IPS-11a (cell line): Measurements from ENCODE around the gene THADA.
"Not testable (repeated sequence)": the region's sequence is repeated elsewhere in the genome, so short reads cannot be mapped to it uniquely, and the experiment has no call there.

Experiments used
- H3K4me3 ChIP-seq: one replicate; pipeline ENCODE4 v1.5.1; 2013; ENCODE audit warnings: low read depth, low read length, control low read depth

Gene THADA

DNA sequence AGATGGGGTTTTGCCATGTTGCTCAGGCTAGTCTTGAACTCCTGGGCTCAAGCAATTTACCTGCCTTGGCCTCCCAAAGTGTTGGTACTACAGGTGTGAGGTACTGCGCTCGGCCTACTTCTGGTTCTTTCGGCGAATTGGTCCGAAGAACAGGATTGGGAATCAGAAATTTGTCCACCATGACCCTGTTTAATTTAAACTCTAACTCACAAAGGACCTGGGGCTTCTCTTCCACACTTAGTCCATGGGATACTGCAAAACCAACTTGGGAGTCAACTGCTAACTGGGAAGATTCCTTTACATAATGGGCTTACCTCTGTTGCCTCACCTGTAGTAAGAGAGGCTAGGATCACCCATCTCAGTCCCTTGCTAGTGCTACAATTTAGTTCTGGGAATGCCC lies 289.6 kb downstream of the THADA start:
- H3K4me3 ChIP-seq: no peak overlapping the region

DNA sequence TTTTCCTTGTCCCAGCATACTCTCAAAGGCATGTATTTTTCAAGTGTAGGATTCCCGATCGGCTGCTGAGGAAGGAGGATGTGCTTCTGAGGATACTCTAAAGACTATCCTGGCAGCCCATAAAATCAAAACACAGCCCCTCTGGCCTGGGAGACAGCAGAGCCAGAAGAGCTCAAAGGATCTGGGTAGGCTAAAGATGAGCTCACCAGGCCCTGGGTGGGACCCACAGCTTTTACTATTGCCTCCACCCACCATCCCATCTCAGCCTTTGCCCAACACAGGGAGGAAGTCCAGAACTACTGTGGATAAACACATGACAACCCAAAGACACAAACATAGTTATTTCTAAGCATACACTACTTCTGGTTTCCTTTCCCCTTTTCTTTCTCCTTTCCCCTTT lies 290.3 kb downstream of the THADA start:
- no peak overlapping the region for H3K4me3 ChIP-seq

DNA sequence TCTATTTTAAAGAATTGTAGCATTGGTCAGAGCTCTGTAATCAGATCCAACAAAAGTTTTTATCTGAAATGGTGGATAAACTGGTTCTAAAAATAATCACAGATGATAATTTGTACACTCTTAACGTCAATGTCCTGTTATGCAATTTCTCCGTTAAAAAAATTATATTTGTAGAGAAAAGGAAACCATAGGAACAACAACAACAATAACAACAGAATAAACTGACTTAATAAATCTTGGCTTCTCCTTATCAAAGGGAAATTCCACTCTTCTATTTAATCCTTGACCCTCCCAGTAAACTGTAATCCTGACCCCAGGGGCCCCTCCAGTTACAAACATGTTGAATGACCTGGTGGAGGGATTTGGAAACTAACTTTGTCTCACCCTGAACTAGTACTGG lies 290.8 kb downstream of the THADA start:
- H3K4me3 ChIP-seq: no peak overlapping the region

DNA sequence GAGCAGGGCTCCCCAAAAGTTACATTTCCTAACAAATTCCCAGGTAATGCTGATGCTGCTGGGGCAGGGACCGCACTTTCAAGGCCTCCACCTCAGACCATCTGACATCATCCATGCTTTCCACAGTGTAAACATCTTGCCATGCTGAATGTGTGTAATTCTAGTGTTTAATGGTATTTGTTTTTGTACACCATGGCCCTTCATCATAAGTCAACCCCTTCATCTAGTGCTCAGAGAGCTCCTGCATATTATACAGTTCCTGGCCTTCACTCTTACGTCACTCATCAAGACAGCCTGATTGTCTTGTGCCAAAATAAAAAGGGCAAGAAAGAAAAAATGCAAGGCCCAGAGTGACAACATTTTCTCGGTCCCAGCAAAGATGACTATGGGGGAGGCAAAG lies 291.9 kb downstream of the THADA start:
- H3K4me3 ChIP-seq: no peak overlapping the region

DNA sequence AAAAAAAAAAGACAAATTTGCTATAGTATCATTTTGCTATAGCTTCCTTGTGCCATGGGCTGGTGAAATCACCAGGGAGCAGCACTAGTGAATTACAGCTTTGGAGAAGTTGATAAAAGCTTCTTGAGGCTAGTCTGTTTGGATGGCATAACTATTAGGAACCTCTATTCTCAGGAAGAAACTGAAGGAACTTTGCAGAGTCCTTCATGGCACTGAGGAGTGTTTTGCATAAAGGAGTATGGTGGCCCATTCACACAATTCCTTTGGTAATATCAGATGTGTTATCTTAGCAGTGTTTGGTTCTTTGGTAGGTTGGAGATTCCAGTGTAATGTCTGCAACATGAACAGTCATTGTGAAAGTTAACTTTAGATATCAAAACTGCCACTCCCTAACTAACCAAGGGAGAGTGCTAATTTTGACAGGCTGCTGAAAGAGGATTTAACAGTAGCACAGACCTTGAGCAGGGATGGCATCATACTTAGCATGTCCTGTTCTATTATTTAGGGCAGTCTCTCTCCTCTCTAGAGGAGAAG lies 292.8 kb downstream of the THADA start:
- H3K4me3 ChIP-seq: no peak overlapping the region

DNA sequence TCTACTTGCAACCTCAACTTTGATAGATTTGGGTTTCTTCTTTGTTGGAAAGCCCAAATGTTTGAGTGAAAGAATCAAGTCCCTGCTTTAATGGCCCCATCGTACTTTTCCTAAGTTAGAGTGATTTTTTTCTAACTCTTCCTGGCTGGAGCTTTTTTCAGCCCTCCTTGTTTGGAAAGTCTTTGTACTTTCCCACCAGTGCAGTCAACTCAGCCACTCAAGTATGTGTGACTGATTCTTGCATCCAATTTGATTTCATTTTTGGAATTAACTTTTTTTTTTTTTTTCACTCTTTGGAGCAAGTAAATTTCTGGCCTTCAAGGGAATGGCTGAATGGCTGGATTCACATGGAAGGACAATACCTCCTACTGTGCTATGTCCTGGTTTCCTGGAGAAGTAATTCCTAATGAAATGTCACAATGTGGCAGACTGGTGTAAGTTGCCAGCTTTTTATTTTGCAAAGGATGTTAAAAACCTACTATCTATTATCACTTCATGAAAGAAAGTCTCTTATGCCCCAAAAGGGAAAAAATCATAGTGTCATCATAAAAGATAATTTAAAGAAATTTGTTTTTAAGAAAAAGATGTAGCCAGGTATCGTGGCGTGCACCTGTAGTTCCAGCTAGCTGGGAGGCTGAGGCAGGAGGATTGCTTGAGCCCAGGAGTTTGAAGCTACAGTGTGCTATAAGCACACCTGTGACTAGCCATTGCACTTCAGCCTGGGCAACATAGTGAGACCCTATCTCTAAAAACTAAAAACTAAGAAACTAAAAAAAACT lies 293.5 kb downstream of the THADA start:
- no peak overlapping the region for H3K4me3 ChIP-seq

DNA sequence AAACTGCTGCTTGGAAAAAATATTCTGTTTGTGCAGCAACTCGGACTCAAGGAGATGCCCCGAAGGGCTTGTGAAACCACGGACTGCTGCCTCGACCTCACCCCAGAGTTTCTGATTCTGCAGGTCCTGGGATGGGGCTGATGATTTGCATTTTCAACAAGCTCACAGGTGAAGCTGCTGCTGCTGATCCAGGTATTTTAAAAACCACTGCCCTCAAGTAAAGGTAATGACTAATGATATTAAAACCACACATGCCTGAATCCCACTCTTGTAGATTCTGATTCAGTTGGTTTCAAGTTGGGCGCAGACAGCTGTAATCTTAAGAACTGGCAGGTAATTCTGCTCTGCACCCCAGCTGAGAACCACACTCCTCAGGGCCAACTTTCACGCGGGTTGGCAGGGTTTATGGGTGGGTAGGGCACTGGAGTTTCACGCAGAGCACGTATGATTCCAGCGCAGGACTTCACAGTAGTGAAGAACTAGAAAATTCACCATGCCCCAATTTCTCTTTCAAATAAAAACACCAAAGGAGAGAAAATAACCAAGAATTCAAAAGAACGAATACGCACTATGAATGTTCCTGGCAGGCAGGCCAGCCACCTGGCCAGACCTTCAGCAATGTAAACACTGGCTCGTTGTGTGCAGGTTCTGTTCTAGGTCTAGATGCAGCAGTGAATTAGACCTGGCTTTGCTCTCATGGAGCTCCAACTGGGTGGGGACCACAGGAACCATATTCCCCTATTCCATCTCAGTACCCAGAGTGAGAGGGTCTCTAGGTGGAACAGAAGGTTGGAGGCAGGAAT lies 294.9 kb downstream of the THADA start:
- no peak overlapping the region for H3K4me3 ChIP-seq

DNA sequence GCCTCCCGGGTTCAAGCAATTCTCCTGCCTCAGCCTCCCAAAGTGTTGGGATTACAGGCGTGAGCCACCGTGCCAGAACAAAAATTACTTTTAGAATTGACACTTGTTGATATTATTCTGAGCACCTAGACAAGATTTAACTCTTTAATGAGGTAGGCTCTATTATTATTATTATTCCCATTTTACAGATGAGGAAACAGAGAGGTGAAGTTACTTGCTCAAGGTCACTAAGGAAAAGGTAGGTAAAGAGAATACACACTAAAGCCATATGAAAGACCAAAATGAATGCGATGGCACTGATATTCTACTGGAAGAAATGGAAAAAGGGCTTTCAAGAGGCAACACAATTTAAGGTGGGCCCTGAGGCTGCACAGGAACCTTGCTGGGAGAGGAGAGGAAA lies 295.6 kb downstream of the THADA start:
- no peak overlapping the region for H3K4me3 ChIP-seq

DNA sequence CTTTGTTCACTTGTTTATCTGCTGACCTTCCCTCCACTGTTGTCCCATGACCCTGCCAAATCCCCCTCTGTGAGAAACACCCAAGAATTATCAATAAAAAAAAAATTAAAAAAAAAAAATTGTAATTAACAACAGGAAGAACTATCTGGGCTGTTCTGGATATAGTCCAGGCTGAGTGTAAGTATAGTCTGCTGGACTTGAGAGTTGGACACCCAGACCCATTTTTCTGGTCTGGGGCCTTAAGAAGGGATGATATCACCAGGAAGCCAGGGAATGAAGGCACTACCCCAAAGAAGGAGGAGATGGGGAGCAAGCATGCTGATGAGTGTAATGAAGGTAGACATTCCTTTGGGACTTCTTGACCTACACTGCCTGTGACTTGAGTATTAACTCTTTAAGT lies 297.3 kb downstream of the THADA start:
- no peak overlapping the region for H3K4me3 ChIP-seq

DNA sequence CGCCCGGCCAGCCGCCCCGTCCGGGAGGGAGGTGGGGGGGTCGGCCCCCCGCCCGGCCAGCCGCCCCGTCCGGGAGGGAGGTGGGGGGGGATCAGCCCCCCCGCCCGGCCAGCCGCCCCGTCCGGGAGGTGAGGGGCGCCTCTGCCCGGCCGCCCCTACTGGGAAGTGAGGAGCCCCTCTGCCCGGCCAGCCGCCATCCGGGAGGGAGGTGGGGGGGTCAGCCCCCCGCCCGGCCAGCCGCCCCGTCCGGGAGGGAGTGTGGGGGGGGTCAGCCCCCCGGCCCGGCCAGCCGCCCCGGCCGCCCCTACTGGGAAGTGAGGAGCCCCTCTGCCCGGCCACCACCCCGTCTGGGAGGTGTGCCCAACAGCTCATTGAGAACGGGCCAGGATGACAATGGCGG lies 298.1 kb downstream of the THADA start:
- H3K4me3 ChIP-seq: not testable (repeated sequence)

DNA sequence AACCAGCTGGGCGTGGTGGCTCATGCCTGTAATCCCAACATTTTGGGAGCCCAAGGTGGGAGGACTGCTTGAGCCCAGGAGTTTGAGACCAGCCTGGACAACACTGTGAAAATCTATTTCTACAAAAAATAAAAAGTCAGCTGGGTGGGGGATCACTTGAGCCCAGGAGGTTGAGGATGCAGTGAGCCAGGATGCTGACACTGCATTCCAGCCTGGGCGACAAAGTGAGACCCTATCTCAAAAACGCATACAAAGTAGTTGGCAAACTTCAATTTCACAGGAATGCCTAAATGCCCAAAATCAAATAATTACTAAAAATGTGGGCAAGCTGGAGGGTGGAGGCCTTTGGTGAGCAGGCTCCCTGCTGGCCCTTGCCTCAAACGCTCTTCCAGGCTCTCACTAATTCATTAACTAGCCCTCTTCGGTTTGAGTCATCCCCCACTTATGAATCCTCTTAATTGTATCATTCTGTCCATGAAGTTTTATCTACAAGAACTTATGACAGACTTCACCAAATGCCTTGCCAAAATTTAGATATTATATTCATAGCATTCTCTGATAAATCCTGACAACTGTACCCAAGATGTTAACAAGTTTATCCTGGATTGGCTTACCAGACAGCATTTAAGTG lies 300.8 kb downstream of the THADA start:
- H3K4me3 ChIP-seq: no peak overlapping the region

DNA sequence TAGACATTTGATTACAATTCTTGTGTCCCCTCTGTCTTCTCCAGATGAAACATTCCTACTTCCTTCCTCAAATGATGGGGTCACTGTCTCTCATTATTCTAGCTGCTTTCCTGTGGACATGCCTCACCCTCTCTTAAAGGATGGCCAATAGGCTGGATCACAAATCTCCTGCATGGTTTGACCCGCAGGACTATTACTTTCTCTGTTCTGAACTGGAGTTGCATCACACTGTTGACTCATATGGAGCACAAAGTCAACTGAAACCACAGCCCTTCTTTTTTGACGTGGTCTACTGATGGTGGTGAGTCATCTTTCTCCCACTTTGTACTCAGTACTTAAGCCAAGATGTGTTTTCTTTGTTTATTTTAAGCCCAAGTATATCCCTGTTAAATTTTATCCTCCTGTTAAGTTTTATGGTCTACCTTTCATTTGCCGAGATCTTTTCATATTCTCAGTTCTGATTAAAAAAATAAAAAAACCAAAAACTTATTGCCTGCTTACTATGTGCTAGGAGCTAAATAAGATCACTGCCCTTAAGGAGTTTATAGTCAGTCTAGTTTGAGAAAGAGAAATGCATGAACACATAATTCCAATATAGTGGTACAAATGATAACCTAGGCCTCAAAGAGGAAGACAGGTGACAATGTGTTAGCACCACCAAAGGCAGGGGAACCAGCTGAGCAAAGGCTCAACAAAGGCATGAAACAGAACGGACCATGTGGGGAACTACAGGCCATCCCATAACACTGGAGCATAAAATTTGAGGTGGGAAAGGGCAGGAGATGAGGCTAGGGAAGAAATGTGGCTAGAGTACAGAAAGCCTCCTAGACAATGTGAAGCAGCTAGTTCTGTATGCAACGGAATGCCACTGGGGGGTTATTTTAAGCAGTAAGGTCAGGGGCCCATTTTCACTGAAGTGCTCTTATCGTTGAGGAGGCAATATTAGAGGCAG lies 301.8 kb downstream of the THADA start:
- no peak overlapping the region for H3K4me3 ChIP-seq

DNA sequence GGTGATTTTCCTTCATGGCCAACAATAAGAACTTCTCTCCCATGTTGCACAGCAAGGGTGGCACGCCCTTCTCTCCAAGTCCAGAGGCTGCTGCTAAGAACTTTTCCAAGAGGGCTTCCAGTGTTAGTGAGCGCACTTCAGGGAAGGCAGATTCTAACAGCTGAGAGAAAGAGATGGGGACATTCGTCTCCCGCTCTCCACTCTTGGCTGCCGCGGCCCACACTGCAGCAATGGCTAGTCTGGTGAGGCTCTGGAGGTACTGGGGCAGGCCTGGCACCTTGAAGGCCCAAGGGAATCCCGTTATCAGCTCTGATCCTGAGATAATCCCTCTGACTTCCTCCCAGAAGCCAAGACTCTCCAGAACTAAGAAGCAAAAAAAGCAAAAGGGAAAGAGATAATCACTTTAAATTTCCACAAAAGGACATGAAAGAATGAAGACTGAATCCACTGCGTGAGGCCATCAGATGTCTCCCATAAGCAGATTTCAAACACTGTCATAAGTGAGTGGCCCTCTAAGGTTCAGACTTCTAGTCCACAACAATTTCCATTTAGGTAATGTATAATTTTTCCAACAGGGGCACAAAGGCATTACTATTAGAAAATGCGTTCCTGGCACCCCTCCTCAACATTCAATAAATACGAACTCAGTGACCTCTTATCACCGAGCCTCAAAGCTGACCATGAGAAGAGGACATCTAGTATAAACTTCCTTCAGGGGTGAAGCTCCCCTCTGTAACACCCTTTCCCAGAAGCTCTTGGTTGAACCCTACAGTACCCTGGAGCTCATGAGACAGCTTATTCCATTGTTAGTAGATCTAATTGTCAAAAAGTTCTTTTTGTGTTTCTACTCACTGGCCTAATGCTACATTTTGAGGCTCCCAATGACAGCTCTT lies 302.7 kb downstream of the THADA start:
- H3K4me3 ChIP-seq: no peak overlapping the region

DNA sequence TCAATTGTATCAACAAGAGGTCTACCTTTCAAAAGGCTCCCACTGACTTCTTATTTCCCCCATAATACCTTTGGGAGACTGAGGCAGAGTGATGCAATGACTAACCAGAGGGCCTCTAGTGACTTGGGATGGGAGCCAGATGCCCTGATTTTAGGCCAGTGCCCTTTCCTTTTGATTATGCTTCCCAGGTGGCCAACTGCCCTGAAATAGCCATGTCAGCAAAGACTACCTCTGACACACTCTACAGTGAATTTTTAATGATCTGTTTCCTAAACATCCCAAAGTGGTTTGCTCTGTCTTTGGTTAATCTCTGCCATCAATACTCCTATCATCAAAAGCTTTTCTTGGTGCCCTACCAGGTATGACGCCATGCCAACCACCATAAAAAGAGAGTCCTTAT lies 303.5 kb downstream of the THADA start:
- no peak overlapping the region for H3K4me3 ChIP-seq

DNA sequence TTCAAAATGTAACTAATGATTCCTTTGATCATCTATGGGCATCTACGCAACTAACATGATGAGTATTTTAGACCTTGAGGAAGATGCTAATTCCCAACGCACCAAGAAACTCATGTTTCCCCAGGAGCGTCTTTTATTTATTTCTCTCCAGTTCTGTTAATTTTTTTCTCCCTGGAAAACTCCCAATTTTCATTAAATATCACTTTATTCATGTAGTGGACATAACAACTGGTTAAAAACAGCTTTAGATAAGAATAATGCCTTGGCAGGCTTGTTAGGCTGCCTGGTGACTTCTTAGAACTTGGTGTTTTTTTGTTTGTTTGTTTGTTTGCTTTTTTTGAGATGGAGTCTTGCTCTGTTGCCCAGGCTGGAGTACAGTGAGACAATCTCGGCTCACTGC lies 306.5 kb downstream of the THADA start:
- H3K4me3 ChIP-seq: no peak overlapping the region

DNA sequence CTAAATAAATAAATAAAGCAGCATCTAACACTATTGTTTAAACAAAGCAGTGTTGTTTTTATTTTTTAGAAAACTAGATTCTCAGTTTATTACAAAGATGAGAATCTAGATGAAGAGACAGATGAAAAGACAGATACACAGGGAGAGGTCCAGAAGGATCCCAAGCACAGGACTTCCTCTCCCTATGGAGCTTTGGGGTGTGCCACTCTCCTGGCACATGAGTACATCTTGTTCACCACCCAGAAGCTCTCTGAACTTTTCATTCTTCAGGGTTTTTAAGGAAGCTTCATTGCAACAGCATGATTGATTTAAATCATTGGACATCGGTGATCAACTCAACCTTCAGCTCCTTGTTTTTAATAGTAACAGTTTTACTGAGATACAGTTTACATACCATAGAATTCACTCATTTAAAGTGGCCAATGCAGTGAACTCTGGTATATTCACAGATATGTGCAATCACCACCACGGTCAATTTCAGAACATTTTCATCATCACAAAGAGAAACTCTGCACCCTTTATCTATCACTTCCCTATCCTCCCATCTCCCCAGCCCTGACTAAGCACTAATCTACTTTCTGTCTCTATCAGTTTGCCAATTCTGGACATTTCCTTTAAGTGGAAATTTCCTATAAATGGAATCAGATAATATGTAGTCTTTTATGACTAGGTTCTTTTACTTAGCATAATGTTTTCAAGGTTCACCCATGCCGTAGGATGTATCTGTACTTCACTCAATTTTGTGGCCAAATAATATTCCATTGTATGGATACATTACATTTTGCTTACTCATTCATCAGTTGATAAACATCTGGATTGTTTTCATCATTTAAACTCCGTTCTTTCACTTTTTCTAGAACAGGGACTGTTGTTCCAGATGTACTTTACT lies 307.2 kb downstream of the THADA start:
- H3K4me3 ChIP-seq: no peak overlapping the region

DNA sequence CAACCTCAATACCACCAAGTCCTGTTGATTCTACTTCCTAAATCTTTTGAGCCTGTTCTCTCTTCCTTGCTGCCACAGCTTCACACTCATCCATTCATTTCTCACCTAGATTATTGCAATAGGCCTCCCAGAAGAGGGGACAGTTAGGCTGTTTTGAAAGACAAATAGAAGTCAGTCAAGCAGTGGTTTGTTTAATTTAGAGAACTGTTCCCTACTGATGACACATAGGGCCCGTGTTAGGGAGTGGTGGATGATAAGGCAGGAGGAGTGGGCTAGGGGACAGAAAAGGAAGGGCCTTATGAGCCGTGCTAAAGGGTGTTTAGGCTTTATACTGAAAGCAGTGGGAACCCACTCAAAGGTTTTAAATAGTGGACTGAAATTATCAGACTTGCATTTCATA lies 309.9 kb downstream of the THADA start:
- no peak overlapping the region for H3K4me3 ChIP-seq

DNA sequence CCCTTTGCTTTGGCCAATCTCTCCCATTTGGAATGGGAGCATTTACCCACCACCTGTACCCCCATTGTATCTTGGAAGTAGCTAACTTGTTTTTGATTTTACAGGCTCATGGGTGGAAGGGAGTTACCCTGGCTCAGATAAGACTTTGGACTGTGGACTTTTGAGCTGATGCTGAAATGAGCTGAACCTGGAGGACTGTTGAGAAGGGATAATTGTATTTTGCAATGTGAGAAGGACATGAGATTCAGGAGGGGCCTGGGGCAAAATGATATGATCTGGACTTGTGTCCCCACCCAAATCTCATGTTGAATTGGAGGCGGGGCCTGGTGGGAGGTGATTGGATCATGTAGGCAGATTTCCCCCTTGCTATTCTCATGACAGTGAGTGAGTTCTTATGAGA lies 310.9 kb downstream of the THADA start:
- H3K4me3 ChIP-seq: no peak overlapping the region

DNA sequence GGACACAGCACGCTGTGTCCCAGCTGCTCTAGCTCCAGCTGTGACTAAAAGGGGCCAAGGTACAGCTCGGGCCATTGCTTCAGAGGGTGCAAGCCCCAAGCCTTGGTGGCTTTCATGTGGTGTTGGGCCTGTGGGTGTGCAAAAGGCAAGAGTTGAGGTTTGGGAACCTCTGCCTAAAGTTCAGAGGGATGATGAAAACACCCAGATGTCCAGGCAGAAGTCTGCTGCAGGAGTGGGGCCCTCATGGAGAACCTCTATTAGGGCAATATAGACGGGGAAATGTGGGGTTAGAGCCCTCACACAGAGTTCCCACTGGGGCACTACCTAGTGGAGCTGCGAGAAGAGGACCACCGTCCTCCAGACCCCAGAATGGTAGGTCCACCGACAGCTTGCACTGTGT lies 311.5 kb downstream of the THADA start:
- H3K4me3 ChIP-seq: not testable (repeated sequence)
